ENCODE data around the gene ZMYND15.
"Not testable (repeated sequence)": the region's sequence is repeated elsewhere in the genome, so short reads cannot be mapped to it uniquely, and the experiment has no call there.

Gene ZMYND15

DNA sequence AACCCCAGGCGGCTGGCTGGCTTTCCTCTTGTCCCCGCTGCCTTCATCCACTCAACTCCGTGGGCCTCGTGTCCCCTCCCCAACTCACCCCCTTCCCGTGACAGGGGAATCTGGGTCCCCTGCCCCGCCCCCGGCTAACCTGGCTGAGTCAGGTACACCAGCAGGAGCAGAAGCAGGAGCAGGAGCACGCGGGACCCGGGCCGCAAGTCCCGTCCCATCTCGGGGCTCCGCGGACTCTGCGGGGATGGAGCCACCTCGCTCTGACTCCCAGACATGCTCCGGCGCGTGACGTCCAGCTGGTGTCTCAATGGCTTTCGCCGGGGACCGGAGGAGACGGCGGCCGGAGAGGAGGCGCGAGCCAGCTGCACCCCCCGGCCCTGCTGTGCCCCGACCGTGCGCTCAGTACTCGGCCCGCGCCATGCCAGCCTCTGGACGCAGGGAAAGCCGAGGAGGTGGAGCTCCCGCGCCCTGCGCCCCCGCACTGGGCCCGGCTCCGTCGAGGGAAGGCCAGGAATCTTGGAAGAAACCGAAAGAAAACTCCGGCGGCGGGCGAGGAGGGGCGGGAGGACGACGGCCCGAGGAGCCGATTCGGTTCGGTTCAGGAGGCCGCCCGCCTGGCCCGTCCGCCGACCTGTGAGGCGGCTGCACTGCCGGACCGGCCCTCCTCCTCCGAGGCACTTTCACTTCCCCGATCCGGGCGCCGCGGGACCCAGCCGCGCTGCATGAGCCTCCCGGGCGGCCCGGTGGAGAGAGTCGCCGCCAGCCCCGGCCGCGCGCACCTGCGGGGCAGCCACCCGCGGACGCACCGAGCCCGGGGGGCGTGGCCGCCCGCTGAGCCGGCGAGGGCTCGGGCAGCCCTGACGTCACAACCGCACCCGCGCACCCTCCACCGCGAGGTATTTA is at the start of gene ZMYND15, which contains the start of gene CXCL16:
Gene ZMYND15 (plus strand): TSS at position 712 of the 903 bp plus-strand sequence. CDS start 716 bp downstream, outside the sequence.
Gene CXCL16 (minus strand): TSS at position 807 of the 903 bp plus-strand sequence. CDS start 589 bp downstream, at position 218.
- DNase-seq (ENCODE audit: low spot score), result peak; percentile 69

DNA sequence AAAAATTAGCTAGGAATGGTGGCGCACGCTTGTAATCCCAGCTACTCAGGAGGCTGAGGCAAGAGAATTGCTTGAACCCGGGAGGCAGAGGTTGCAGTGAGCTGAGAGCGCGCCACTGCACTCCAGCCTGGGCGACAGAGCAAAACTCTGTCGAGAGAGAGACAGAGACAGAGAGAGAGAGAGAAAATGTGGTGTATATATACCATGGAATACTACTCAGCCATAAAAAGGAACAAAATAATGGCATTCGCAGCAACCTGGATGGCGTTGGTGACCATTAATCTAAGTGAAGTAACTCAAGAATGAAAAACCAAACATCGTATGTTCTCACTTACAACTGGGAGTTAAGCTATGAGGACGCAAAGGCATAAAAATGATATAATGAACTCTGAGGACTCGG is 49.8 kb upstream of the ZMYND15 start:
- DNase-seq (ENCODE audit: low spot score), result not testable (repeated sequence)

- DNase-seq (ENCODE audit: low spot score), result no peak
Observed at GRCh38 chr17:4690745-4691144, 48.9 kb upstream of the ZMYND15 start.

- no peak for DNase-seq (ENCODE audit: low spot score)
Observed at GRCh38 chr17:4691686-4692085, 47.9 kb upstream of the ZMYND15 start.

GRCh38 chr17:4693416-4693815 is 46.2 kb upstream of the ZMYND15 start:
- DNase-seq (ENCODE audit: low spot score), result no peak

DNA sequence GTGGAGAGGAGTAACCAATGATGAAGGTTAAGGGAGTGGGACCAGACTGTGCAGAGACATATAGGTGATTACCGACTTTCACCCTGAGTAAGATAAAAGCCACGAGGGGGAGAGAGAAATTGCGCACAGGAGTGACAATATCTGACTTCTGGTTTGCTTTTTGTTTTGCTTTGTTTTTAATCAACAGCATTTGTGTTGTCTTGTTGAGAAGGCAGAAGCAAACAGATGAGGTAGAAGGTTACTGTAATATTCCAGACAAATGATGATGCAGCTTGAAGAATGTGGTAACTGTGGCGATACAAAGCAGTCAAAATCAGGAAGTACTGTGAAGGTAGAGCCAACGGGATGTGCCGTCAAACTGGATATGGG is 43.2 kb upstream of the ZMYND15 start:
- DNase-seq (ENCODE audit: low spot score), result no peak

GRCh38 chr17:4699401-4700056 is 40.1 kb upstream of the ZMYND15 start:
- not testable (repeated sequence) for DNase-seq (ENCODE audit: low spot score)

GRCh38 chr17:4701116-4701515 is 38.5 kb upstream of the ZMYND15 start:
- no peak for DNase-seq (ENCODE audit: low spot score)

DNA sequence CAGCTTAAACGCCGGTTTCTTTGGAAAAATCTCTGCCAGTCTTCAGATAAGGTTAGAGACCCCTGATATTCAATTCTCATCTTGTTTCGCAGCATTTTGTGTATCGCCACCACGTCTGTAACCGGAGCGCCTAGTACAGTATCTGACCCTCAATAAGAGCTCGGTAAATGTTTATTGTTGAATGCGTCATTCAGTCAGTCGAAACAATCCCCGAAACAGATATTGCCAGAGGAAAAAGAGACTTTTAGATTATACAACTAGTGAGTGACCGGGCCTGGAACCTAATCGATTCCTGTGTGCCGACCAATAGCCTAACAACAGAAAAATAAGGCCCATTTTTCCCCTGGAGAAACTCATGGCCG is 36.3 kb upstream of the ZMYND15 start:
- DNase-seq (ENCODE audit: low spot score), result no peak

GRCh38 chr17:4704574-4704907 is 35.1 kb upstream of the ZMYND15 start:
- DNase-seq (ENCODE audit: low spot score), result not testable (repeated sequence)

GRCh38 chr17:4704991-4705390 is 34.6 kb upstream of the ZMYND15 start:
- DNase-seq (ENCODE audit: low spot score), result no peak

DNA sequence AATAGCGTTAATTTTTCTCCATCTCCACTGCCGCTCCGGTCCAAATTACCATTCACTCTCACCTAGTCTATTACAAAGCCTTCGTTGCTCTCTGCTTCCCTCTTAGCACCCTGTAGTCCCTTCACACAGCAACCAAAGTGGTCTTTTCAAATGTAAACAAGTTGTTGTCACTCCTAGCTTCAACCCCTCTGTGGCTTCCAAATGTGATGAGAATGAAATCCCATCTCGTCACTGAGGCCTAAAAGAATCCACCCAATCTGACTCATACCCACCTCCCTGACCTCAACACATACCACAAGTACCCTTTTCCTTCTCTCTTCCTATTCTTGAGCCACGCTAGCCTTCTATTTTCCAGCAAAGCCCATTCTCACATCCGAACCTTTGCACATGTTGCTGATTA is 33.5 kb upstream of the ZMYND15 start:
- peak; percentile 52 for DNase-seq (ENCODE audit: low spot score)

- peak; percentile 15 for DNase-seq (ENCODE audit: low spot score)
Observed at GRCh38 chr17:4708436-4708835, 31.2 kb upstream of the ZMYND15 start.

- peak; percentile 97 for DNase-seq (ENCODE audit: low spot score)
Observed at GRCh38 chr17:4709794-4710692, 29.6 kb upstream of the ZMYND15 start, which contains the start of gene ARRB2. Gene ARRB2 (plus strand): TSS chr17:4710632. CDS start chr17:4710722, 90 bp downstream.

DNA sequence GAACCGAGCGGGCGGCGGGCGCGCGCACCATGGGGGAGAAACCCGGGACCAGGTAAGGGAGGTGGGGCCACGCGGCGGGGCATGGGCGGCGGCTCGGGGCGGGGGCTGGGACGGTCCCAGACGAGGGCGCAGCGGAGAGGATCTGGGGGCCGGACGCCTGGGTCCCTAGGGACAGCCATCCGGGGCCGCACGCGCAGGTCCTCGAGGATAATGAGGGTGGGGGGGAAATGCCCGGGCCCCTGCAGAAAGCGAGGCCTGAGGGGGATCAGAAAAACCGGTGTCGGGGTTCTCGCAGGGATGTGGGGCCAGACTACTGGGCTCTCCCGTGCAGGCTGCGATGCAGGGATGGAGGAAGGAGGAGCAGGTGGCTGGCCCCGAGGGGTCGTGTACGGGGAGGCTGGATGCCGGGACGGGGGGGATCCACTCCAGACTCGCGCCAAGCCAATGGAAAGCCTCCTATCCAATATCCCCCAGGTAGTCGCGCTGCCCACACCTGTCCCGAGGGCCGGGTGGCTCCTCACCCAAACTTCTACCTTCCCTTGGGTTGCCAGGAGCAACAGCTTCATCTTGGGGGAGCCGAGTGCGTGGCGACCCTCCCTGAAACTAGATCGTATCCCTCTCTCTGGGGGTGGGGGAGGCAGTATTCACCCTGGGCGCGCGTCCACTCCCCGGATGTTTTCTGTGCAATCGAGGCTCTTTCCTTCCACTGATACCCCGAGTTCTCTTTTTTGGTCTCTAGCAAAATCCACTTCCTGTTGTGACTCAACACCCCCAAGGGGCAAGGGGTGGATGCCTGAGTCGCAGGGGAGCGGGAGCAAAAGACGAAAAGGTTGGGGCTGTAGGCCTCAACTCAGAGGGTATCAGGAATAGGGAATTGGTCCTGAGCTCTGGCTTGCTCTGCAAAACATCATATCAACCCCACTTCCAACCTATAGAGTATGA is 28.7 kb upstream of the ZMYND15 start:
- DNase-seq (ENCODE audit: low spot score), result no peak

GRCh38 chr17:4711661-4712181 is 27.9 kb upstream of the ZMYND15 start:
- DNase-seq (ENCODE audit: low spot score), result no peak

DNA sequence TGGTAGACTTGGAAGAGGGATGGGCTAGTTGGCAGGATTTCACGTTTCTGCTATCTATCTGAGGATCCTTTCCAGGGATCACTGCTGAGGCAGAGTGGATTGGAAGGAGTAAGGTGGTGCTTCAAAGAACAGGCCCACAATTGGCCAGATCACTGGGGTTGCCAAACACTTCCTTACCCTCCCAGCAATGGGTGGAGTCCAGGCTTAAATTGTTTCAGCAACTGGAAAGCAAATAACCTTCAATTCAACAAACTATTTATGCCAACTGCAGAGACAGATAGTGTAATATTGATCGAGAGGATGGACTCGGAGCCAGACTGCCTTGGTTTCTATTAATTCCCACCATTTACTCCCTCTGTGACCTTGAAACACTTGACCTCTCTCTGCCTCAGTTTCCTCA is 27.1 kb upstream of the ZMYND15 start:
- no peak for DNase-seq (ENCODE audit: low spot score)

DNA sequence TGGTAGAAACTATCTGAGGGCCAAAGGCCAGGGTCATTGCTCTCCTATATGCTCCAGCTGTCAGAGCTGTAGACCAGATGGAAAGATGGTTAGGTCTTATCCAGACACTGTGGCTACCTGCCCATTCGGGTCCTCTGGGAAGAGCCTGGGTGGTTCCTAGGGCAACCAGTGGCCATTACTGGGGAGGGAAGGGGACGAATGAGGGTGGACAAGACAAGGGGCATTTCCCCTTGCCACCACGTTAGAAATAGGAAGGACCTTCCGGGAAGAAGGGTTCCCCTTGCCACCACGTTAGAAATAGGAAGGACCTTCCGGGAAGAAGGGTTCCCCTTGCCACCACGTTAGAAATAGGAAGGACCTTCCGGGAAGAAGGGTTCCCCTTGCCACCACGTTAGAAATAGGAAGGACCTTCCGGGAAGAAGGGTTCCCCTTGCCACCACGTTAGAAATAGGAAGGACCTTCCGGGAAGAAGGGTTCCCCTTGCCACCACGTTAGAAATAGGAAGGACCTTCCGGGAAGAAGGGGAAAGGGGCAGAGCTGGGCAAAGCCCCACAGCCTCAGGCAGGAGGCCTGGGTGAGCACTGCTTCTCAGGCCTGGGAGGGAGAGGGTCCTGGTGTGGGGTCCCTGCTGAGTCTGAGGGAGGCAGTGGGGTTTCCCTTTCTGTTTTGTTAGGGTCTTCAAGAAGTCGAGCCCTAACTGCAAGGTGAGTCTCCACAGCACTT is 25.1 kb upstream of the ZMYND15 start:
- DNase-seq (ENCODE audit: low spot score), result not testable (repeated sequence)

DNA sequence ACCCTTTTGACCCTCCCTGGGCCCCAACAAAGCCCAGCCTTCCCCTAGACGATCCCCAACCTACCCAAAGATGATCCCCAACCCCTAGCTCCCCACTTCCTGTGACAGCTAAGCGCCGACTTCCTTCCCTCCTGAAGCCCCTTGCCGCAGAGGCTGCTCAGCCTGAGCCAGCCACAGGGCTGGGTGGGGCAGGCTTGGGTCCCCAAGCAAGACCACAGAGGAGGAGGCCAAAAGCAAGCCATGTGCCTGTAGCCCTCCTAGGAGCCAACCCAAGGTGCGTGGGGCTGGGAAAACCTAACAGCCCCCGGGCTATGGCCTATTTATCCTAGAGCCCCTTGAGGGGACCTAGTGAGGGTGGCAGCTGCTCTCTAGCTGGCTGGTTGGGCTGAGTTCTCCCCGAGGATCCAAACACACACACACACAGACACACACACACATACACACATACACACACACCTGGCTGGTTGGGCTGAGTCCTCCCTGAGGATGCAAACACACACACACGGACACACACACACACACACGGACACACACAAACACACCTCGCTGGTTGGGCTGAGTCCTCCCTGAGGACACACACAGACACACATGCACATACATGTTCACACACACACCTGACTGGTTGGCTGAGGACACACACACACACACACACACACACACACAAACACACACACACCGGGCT is 24.4 kb upstream of the ZMYND15 start:
- no peak for DNase-seq (ENCODE audit: low spot score)

DNA sequence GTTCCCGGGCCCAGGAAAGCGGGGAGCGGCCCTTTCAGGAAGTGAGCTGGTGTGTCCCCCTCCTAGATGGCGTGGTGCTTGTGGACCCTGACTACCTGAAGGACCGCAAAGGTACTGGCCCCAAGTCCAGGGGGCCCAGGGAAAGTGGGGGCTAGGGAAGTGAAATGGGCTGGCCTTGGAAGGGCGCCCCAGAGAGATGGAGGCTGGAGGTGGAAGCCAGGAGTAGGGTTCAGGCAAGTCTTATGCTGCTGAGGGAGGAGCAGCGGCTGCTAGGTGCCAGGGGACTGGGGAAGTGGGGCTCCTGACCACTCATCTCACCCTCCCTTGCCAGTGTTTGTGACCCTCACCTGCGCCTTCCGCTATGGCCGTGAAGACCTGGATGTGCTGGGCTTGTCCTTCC is 23.6 kb upstream of the ZMYND15 start:
- DNase-seq (ENCODE audit: low spot score), result no peak

Measured in kidney tubule cell (primary cell).